Activated naive CD8-positive, alpha-beta T cell (primary cell): ENCODE data around the gene ZFP90.

ENCODE experiments used
- H3K27ac Mint-ChIP-seq: one replicate; pipeline ENCODE4 v1.8.0; 2021; ENCODE audit warnings: mixed read lengths
- H3K27me3 Mint-ChIP-seq: one replicate; pipeline ENCODE4 v1.8.0; 2021; ENCODE audit warnings: mixed read lengths
- H3K36me3 Mint-ChIP-seq: one replicate; pipeline ENCODE4 v1.8.0; 2021; ENCODE audit warnings: mixed read lengths
- H3K4me1 Mint-ChIP-seq: one replicate; pipeline ENCODE4 v1.8.0; 2021; ENCODE audit warnings: low read depth, mixed read lengths
- H3K4me3 Mint-ChIP-seq: one replicate; pipeline ENCODE4 v1.8.0; 2021; ENCODE audit warnings: mild to moderate bottlenecking, mixed read lengths
- H3K9me3 Mint-ChIP-seq: one replicate; pipeline ENCODE4 v1.8.0; 2021; ENCODE audit warnings: low read depth, mixed read lengths

Gene ZFP90

GRCh38 chr16:68592466-68593337, 53.6 kb downstream of the ZFP90 start:
- no peak overlapping the region for H3K27ac Mint-ChIP-seq
- H3K4me1 Mint-ChIP-seq = peaks cover 6% of the 10 kb centered on the region
- no peak overlapping the region for H3K4me3 Mint-ChIP-seq
- peaks cover 3% of the 10 kb centered on the region for H3K36me3 Mint-ChIP-seq
- no peaks in the 10 kb centered on the region for H3K27me3 Mint-ChIP-seq
- H3K9me3 Mint-ChIP-seq = no peaks in the 10 kb centered on the region

DNA sequence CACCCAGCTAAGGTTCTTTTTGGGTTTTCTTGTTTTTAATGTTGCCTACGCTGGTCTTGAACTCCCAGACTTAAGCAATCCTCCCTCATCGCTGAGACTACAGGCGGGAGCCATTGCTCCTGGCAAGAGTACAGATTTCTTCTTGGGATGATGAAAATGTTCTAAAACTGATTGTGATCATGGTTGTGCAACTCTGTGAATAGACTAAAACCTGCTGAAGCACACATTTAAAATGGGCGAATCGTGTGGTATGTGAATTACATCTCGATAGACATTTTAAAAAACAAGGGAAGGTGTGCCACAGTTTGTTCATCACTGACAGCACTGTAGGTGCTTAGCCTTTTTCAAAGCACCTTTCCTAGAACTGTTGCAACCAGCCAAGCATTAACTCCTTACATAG, 57.2 kb downstream of the ZFP90 start:
- Mint-ChIP-seq H3K9me3 (no peaks in the 10 kb centered on the region), H3K4me1 (peaks cover 2% of the 10 kb centered on the region), H3K27me3 (no peaks in the 10 kb centered on the region), H3K27ac (no peak overlapping the region), H3K36me3 (peaks cover 3% of the 10 kb centered on the region), H3K4me3 (no peak overlapping the region)

GRCh38 chr16:68599586-68599985, 60.5 kb downstream of the ZFP90 start:
- Mint-ChIP-seq H3K4me3 (no peak overlapping the region), H3K27me3 (no peaks in the 10 kb centered on the region), H3K9me3 (no peaks in the 10 kb centered on the region), H3K27ac (no peak overlapping the region), H3K4me1 (no peaks in the 10 kb centered on the region), H3K36me3 (peaks cover 2% of the 10 kb centered on the region)

DNA sequence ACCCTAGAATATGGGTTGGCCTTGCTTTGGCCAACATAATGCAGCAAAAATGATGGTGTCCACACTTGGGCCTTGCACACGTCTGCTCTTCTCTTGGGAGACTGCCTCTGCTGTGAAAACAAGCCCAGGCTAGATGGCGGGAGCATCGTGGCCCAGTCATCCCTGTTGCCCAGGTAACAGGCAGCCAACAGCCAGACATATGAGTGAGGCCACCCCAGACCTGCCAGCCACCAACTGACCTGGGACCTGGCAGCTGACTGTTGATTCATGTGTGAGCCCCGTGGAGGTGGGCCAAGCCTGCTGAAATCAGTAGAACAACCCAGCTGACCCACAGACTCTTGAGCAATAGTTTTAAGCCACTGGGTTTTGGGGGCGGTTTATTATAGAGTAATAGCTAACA, 66.7 kb downstream of the ZFP90 start:
- no peaks in the 10 kb centered on the region for H3K4me1 Mint-ChIP-seq
- no peak overlapping the region for H3K4me3 Mint-ChIP-seq
- no peak overlapping the region for H3K27ac Mint-ChIP-seq
- H3K27me3 Mint-ChIP-seq = no peaks in the 10 kb centered on the region
- no peaks in the 10 kb centered on the region for H3K9me3 Mint-ChIP-seq
- H3K36me3 Mint-ChIP-seq = peaks cover 2% of the 10 kb centered on the region

- H3K27ac Mint-ChIP-seq = no peak overlapping the region
- H3K9me3 Mint-ChIP-seq = no peaks in the 10 kb centered on the region
- no peaks in the 10 kb centered on the region for H3K4me1 Mint-ChIP-seq
- H3K27me3 Mint-ChIP-seq = no peaks in the 10 kb centered on the region
- H3K4me3 Mint-ChIP-seq = no peak overlapping the region
- H3K36me3 Mint-ChIP-seq = peaks cover 2% of the 10 kb centered on the region
These were observed 68.4 kb downstream of the ZFP90 start for GRCh38 chr16:68607443-68607842.

DNA sequence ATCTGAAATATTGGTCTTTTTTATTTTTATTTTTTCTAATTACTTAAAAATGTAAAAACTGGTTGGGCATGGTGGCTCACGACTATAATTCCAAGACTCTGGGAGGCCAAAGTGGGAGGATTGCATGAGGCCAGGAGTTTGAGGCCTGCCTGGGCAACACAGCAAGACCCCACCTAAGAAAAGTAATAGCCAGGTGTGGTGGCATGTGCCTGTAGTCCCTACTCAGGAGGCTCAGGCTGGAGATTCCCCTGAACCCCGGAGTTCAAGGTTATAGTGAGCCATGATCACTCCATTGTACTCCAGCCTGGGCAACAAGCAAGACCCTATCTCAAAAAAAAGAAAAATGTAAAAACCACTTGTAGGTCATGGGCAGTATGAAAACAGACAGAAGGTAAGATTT, 69.2 kb downstream of the ZFP90 start:
- Mint-ChIP-seq H3K27me3 (no peaks in the 10 kb centered on the region), H3K9me3 (no peaks in the 10 kb centered on the region), H3K4me3 (no peak overlapping the region), H3K4me1 (no peaks in the 10 kb centered on the region), H3K27ac (no peak overlapping the region), H3K36me3 (peaks cover 5% of the 10 kb centered on the region)

GRCh38 chr16:68612996-68613395, 73.9 kb downstream of the ZFP90 start:
- peaks cover 7% of the 10 kb centered on the region for H3K36me3 Mint-ChIP-seq
- peaks cover 2% of the 10 kb centered on the region for H3K27me3 Mint-ChIP-seq
- no peak overlapping the region for H3K27ac Mint-ChIP-seq
- H3K4me1 Mint-ChIP-seq = no peaks in the 10 kb centered on the region
- H3K4me3 Mint-ChIP-seq = no peak overlapping the region
- peaks cover 6% of the 10 kb centered on the region for H3K9me3 Mint-ChIP-seq

- Mint-ChIP-seq H3K4me3 (no peak overlapping the region), H3K9me3 (peaks cover 6% of the 10 kb centered on the region), H3K27ac (no peak overlapping the region), H3K27me3 (peaks cover 2% of the 10 kb centered on the region), H3K4me1 (no peaks in the 10 kb centered on the region), H3K36me3 (peaks cover 2% of the 10 kb centered on the region)
These were observed 78.6 kb downstream of the ZFP90 start for GRCh38 chr16:68617734-68618133.
